Cardiac muscle cell (in vitro differentiated cells and primary cell): ENCODE results near the gene GDF10. TPM values are rescaled to one million over a fixed set of nuclear protein-coding genes. Genes with fewer than 3 reads are reported as not detected.

Experiments
- DNase-seq, 2 donors: peaks; one replicate each; pipeline versions ENCODE4 v3.0.0 to v3.0.0-alpha.2; 2010 to 2017; ENCODE audit warnings: low read depth in 1 of 2, low spot score in 1 of 2
- H3K27ac ChIP-seq: fragments of 200-600 bp; sonication (generic); 2 replicates; pipeline ENCODE4 v1.5.1; 2016
- H3K27me3 ChIP-seq: fragments of 200-600 bp; sonication (generic); 2 replicates; pipeline ENCODE4 v1.6.0; 2016; ENCODE audit warnings: control low read depth
- H3K36me3 ChIP-seq: fragments of 200-600 bp; sonication (generic); 2 replicates; pipeline ENCODE4 v1.5.1; 2016; ENCODE audit warnings: control low read depth
- H3K4me1 ChIP-seq: fragments of 200-600 bp; sonication (generic); 2 replicates; pipeline ENCODE4 v1.8.1; 2017; ENCODE audit warnings: low read depth, mild to moderate bottlenecking, mixed run types
- H3K4me3 ChIP-seq: fragments of 200-600 bp; sonication (generic); 2 replicates; pipeline ENCODE4 v1.5.1; 2016; ENCODE audit warnings: mild to moderate bottlenecking
- H3K9me3 ChIP-seq: fragments of 200-600 bp; sonication (generic); 2 replicates; pipeline ENCODE4 v1.5.1; 2017; ENCODE audit warnings: low read depth, mild to moderate bottlenecking, control low read depth
- polyA plus RNA-seq: library from polyadenylated mRNA; unstranded; fragments of >200 nt; fragmentation: Nextera tagmentation; extraction: Ambion mirVana; gene quantifications from 2 replicates; pipeline ENCODE4 v1.2.1, GENCODE V29; 2016
- total RNA-seq: library from RNA; depleted of rRNA; stranded (reverse); fragments of >200 nt; gene quantifications from 2 replicates; pipeline ENCODE4 v1.2.3, GENCODE V29; 2016
- TF ChIP-seq, protein P1 (sequence below): IDR thresholded peaks from 2 replicates; pipeline ENCODE4 v1.5.1; 2012; ENCODE audit warnings: low read depth, mild to moderate bottlenecking, low read length

Gene GDF10
- total and polyA plus RNA-seq, 2 experiments from 2014 or later: 3.8 to 4.0 TPM

DNA sequence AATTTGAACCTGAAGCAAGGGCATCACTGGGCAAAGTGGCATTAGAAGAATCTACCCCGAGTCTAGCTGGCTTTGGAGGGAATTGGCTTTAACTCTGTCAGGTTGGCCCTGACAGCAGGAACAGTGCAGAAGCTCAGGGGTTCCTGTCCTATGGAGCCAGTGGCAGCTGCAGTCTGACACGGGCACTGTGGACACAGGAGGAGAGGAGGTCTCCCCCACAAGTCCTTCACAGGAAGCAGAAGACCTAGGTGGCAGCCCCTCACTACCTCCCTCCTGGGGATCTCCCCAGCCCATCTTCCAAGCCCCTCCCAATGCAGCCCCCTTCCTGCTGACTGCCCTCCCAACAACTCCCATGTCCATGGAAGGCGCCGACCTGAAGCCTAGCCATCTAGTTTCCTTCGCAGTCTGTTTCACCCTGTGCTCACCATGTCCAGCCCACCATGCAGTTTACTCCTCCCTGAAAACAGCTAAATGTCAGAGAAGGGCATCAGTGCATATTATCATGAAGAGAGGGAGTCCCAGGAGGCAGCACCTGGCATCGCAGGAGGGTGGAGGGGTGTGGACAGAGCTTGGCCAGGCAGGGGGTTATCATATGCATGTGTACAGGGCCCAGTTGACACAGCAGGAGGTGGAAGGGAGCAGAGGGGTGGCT lies 17.9 kb upstream of the GDF10 start:
- TF ChIP-seq, protein P1, sequence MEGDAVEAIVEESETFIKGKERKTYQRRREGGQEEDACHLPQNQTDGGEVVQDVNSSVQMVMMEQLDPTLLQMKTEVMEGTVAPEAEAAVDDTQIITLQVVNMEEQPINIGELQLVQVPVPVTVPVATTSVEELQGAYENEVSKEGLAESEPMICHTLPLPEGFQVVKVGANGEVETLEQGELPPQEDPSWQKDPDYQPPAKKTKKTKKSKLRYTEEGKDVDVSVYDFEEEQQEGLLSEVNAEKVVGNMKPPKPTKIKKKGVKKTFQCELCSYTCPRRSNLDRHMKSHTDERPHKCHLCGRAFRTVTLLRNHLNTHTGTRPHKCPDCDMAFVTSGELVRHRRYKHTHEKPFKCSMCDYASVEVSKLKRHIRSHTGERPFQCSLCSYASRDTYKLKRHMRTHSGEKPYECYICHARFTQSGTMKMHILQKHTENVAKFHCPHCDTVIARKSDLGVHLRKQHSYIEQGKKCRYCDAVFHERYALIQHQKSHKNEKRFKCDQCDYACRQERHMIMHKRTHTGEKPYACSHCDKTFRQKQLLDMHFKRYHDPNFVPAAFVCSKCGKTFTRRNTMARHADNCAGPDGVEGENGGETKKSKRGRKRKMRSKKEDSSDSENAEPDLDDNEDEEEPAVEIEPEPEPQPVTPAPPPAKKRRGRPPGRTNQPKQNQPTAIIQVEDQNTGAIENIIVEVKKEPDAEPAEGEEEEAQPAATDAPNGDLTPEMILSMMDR: no peak

GRCh38 chr10:47282657-47283018 lies 17.4 kb upstream of the GDF10 start:
- TF ChIP-seq, protein P1: no peak
- Histone ChIP-seq H3K36me3 (no peaks in the 10 kb centered on the region), H3K4me3 (no peak overlapping the region), H3K9me3 (no peaks in the 10 kb centered on the region), H3K4me1 (no peaks in the 10 kb centered on the region), H3K27ac (no peak overlapping the region), H3K27me3 (no peaks in the 10 kb centered on the region)
- no peak for DNase-seq

More for the DNA sequence above, 17.9 kb upstream of the GDF10 start:
- DNase-seq: no peak
- H3K9me3 ChIP-seq: no peaks in the 10 kb centered on the region
- no peaks in the 10 kb centered on the region for H3K4me1 ChIP-seq
- no peak overlapping the region for H3K4me3 ChIP-seq
- no peaks in the 10 kb centered on the region for H3K27me3 ChIP-seq
- no peak overlapping the region for H3K27ac ChIP-seq
- no peaks in the 10 kb centered on the region for H3K36me3 ChIP-seq

GRCh38 chr10:47283101-47283630 lies 16.8 kb upstream of the GDF10 start:
- Histone ChIP-seq H3K27me3 (no peaks in the 10 kb centered on the region), H3K4me3 (no peak overlapping the region), H3K36me3 (no peaks in the 10 kb centered on the region), H3K27ac (no peak overlapping the region), H3K4me1 (no peaks in the 10 kb centered on the region), H3K9me3 (no peaks in the 10 kb centered on the region)
- DNase-seq: no peak
- TF ChIP-seq, protein P1: no peak

DNA sequence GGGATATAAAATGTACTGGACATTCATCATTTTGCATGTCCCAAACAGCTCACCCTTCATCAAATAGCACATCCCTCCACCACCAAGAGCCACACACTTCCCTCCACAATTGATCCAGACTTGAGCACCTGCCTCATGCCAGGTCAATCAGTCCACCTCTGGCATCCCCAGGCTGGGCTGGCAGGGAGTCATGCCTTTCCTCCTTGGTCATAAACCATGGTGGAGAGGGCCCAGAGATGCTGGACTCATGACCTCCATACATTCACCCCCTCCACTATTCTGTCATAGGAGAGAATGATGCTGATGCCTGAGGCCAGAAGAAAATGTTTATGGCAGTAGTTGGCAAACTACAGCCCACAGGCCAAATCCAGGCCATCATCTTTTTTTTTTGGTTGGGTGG lies 16.1 kb upstream of the GDF10 start:
- no peak overlapping the region for H3K4me3 ChIP-seq
- H3K9me3 ChIP-seq: no peaks in the 10 kb centered on the region
- H3K36me3 ChIP-seq: no peaks in the 10 kb centered on the region
- no peak overlapping the region for H3K27ac ChIP-seq
- no peaks in the 10 kb centered on the region for H3K27me3 ChIP-seq
- TF ChIP-seq, protein P1: no peak
- no peak for DNase-seq
- H3K4me1 ChIP-seq: no peaks in the 10 kb centered on the region

DNA sequence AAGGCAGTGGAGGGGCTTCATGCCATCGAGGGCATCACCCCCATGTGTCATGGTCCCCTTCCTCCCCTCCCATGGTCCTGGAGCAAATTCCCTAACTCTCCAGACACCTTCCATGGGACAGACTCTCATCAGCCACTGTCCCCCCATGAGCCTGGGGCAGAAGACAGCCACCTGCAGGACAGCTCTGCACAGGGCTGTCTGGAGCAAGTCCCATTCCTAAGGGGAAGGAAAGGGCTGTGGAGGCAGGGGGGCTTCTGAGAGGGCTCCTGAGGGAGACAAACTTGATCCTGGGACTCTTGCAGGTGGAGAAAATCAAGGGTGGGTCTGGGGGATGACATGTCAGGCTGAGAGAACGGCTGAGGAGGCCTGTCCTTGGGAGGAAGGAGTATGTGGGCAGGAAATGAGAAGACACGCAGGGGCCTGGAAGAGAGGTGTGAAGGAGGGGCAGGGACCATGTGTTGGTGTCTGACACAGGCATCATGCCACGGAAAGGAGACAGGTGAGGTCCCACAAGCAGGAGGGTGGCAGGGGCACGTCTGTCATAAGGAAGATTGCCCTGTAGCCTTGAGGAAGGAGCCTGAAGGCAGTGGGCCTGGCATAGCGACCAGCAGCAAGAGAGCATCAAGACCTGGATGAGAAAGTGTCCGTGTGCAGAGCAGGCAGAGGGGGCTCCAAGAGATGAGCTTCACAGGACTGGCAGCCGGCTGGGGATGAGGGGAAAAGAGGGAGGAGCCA lies 14.4 kb upstream of the GDF10 start:
- H3K9me3 ChIP-seq: no peaks in the 10 kb centered on the region
- no peak overlapping the region for H3K27ac ChIP-seq
- H3K27me3 ChIP-seq: no peaks in the 10 kb centered on the region
- H3K36me3 ChIP-seq: no peaks in the 10 kb centered on the region
- DNase-seq: no peak
- TF ChIP-seq, protein P1: no peak
- no peak overlapping the region for H3K4me3 ChIP-seq
- no peaks in the 10 kb centered on the region for H3K4me1 ChIP-seq
